Measurements from ENCODE around the gene PTPRCAP.
A peak's percentile ranks its signal among the peaks of the same experiment; 100 is the strongest.

The PTPRCAP gene

DNA sequence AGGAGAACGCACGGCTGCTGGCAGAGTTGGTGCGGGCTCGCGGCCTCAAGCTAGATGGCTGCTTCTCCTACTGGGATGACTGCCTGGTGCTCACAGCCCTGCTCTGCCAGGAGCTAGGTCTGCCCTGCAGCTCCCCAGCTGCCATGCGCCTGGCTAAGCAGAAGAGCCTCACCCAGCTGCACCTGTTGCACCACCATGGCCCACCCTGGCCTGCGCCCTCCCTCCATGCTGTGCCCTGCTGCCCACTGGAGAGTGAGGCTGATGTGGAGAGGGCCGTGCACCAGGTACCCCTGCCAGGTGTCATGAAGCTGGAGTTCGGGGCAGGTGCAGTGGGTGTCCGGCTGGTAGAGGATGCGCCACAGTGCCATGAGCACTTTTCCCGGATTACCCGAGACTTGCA, 14.0 kb downstream of the PTPRCAP start:
- DNase-seq: no peak

- DNase-seq: no peak
Observed at GRCh38 chr11:67422891-67423290, 14.6 kb downstream of the PTPRCAP start.

GRCh38 chr11:67421430-67422031, 16.0 kb downstream of the PTPRCAP start:
- no peak for DNase-seq

GRCh38 chr11:67420646-67421429, 16.6 kb downstream of the PTPRCAP start:
- peak; percentile 93 for DNase-seq

DNA sequence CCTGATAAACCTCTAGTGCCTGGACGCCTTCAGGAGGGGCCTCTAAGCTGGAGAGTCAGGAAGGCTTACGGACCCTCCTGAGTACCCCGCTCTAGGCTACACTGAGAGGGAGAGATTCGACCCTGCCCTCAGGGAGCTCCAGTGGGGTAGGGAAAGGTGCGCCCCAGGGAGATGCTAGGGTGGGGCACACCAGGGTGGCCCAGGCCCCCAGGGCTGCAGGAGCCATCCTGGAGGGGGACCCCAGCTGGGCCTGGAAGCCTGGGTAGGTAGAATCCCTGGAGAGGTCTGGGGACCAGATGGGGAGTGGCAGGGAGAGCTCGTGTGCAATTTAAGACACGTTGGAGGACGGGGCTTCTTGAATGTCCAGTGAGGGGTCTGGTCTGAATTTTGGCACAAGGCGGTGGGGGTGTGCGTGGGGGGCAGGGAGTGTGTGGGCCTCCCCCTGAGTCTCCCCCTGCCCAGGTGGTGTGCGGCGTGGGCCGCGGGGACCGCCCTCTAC, 17.3 kb downstream of the PTPRCAP start:
- no peak for DNase-seq

GRCh38 chr11:67419325-67420049, 18.0 kb downstream of the PTPRCAP start:
- DNase-seq: no peak

GRCh38 chr11:67418476-67419281, 18.8 kb downstream of the PTPRCAP start:
- no peak for DNase-seq

DNA sequence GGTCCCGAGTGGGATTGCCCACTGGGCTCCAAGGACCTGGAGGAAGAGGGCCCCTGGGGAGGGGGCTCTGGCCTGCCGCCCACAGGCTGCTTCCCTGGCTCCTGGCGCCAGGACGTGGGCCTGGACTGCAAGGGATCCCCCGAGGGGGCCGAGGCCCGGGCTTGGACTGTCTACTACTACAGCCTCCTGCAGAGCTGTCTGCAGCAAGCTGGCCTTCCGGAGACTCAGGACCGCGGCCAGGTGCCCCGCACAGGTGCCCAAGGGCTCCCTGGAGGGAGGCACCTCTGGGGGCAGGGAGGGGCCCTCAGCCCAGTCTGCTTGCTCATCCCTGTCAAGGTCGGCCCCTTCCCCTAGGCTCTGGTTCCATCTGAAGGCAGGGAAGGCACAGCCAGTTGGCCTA, 20.1 kb downstream of the PTPRCAP start:
- DNase-seq: no peak

DNA sequence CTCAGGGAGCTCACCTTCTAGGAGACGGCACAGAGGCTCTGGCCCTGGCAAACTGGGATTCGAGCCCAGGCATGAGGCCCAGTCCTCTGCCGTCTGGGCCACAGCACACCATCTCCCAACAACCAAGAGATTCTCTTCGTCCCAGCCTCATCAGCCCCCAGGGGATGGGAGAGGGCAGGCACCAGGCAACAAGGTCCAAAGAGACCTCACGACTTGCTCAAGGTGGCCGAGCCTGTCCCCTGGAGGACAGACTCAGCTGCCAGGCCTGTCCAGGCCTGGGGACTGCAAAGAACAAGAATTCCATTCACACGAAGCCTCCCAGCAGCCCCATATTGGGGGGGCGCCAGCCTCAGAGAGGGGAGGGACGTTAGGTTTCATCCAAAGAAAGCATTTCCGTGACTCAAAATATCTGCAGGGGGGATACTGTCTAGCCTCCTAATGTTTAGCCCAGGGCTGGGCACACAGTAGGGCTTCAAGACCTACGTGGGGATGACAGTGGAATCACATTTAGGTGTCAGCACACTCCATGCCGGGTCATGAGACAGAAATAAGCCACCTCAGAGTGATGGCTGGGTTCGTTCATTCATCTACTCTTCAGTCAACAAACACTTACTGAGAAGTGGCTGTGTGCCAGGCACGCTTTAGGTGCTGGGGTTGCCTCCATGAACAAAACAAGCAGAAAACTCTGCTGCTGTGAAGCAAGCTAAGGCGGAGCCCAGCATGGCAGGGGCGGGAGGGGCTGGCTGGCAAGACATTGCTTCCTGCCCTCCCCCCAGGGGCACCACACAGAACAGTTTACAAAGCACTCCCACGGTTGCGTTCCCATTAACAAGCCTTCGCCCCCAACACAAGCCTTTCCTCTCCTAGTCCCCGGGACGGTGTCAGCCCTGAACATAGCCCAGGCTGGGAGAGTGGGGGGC, 20.8 kb downstream of the PTPRCAP start:
- DNase-seq: peak; percentile 48

DNA sequence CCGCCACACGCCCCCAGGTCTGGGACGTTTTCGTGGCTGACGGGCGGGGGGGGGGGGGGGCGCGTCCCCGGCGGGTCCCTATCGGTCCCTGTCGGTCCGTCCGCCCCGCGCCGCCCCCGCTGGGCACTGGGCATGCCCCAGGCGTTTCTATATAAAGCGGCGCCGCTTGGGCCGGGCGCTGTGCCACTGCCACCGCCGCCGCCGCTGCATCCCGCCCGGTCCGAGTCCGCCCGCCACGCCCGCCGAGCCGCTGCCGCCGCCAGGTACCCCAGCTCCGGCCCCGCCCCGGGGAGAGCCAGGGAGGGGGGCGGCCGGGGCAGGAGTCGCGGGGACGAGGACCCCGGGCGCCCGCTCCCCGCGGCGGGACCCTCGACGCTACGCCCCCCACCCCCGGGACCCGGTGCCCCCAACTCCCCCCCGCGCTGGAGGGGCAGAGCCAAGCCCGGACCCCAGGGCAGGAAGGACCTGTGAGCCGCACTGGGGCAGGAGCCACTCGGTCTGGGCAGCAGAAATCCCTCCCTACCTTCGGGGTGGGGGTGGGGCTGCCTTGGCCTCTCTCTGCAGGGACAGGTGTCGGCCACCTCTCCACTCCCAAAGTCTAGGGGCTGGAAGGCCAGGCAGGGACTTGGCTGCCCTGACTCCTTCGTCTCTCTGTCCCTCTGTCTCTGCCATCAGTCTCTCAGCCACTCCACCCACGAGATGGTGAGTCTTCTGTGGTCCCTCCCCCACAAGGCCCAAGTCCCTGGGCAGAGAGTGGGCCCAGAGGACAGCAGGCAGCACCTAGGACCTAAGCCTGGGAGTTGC, 21.8 kb downstream of the PTPRCAP start, which contains the start of gene CARNS1:
TSS of gene CARNS1 (plus strand) at position 178 of the 804 bp plus-strand sequence. CDS start at position 700, 522 bp downstream.
- DNase-seq: no peak

DNA sequence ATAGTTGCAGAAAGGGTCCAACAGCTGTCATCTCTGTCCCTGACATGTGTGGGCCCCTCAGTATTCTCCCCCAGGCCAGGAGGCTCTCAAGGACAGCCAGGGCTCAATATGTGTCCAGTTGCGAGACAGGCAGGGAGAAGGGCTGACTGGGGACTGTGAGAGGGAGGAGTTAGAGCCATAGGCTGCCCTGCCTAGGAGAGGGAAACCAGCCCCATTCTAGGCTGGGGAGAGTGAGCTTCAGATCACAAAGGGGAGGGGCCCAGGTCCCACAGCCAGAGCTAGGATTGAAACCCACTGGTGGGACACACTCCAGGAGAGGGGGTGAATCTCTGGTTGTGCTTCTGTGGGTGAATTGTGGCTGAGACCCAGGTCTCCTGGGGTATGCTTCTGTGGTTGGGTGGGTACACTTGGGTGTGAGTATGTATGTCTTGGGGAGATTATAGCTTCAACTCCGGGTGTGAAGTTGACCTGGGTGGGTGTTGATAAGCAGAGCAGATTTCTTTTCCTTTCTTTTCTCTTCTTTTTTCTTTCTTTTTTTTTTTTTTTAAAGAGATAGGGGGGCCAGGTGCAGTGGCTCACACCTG, 24.1 kb downstream of the PTPRCAP start:
- DNase-seq: no peak

DNA sequence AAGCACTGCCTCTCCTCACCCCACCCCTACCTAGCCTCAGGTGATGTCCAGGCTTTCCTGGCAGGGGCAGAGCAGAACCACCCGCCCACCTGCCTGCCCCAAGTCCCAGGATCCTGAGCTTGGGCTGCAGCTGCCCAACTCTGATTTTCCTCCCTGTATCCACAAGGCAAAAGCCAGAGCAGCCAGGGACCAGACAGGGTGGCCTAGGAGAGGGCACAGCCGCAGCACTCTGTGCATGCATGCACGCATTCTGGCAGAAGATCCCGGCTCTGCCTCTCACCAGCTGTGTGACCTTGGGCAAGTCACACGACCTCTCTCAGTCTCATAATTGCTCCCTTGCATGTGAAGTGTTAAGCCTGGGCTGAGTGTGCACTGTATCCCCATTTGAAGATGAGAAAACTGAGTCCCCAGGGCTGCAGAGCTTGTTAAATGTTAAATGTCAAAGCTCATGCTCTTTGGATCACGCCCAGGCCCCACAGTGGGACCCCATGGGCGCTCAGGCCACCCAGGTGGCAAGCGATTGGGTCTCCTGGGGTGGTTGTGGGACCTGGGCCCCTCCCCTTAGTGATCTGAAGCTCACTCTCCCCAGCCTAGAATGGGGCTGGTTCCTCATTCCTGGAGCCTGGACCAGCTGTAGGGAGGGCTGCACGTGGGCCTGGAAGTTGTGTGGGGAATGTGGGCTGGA, 24.8 kb downstream of the PTPRCAP start:
- DNase-seq: no peak

DNA sequence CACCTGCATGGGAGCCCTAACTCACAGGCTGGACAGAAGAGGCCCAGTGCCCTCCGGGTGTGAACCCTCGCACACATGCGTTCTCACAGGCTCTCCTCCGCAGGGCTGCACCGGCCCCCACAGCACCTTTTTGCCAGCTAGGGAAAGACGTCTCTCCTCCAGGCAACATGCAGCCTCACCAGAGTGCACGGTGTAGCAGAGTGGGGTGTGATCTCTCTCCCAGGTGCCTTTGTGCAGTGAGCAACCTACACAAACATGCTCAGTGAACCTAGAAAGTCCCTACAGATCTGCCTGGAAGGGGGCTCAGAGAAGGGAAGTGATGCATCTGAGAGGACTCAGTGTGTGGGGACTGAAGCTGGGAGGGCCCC, 25.7 kb downstream of the PTPRCAP start:
- no peak for DNase-seq

- DNase-seq: no peak
Observed at GRCh38 chr11:67410984-67411784, 26.3 kb downstream of the PTPRCAP start.

GRCh38 chr11:67410369-67410831, 27.1 kb downstream of the PTPRCAP start:
- DNase-seq: no peak

DNA sequence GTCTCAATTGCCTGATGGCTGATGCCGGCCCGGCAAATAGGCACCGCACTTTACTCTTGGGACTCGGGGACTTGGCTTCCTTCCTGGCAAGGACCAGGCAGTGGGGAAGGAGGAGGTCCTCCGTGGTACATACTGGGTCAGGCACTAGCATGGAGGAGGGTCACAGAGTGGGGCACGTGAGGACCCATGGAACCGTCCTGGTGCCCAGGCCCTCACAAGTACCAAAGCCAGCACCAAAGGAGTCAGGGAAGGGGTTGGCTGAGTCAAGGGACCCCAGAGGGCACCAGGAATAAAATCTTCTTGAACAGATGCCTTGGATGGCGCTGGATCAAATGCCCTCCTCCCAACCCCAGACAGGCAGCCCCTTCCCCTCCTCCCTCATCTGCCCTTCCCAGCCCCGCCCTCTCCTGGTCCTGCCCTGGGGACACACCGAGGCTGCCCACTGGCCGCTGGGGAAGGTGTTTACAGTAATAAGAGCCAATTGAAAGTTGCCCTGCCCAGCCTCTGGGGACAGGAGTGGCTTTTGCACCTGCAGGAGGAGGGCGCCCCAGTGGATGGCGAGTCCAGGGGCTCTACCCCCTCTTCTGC, 27.6 kb downstream of the PTPRCAP start:
- DNase-seq: peak; percentile 7

DNA sequence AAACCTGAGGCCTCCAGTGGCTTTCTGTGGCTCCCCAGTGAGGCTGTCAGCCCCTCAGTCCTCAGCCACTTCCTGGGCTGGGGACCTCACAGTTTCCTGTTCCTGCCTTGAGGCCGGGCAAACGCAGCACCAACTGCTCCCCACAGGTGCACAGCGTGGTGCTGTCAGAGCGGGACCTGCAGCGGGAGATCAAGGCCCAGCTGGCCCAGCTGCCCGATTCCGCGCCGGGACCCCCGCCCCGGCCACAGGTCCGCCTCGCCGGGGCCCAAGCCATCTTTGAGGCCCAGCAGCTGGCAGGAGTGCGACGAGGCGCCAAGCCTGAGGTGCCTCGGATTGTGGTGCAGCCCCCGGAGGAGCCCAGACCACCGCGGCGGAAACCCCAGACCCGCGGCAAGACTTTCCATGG, 28.2 kb downstream of the PTPRCAP start:
- no peak for DNase-seq

GRCh38 chr11:67408437-67409200, 28.9 kb downstream of the PTPRCAP start:
- DNase-seq: no peak
